UCSD-AML1 (cell line): ENCODE results near the gene LAMA2.
A peak's percentile ranks its signal among the peaks of the same experiment; 100 is the strongest.

ENCODE experiments used
- DNase-seq: peaks from one replicate; lab custom pipeline; 2025; ENCODE audit not compliant: unreplicated experiment; lab: John Stamatoyannopoulos, UW

Gene LAMA2

DNA sequence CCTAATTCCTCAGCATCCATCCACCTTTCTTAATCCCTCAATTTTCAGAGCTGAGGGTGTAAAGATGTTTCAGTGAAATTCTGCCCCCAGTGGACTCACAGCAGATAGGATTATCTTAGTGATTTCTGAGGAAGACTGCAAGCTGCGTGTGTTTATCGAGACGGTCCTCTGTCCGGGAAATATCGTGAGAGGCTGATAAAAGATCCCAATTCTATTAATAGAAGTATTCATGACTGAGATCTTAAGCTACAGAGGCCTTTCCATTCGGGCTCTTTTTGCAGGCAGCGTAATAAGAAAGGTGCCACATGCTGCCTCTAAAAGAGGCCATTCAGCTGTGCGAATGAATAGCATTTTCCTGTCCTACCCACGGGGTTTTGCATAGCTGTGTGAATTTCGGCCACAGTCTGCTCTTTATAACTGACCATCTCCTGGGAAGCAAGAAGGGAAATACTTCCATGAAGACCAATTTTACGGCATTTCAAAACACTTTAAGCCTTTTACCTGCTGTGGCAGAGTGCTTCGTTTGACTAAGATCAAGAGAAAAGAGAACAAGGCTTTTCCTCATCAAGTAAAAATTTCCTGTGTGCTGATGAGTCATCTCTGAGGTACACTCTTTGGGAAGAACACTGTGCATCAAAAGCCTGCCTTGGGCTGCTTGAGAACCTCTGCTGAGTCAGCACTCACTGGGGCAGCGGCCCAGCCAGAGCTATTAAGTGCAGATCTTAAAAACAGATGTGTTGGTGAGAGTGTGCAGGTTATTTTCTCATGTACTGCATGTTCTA, 618.2 kb downstream of the LAMA2 start:
- peak; percentile 35 for DNase-seq

DNA sequence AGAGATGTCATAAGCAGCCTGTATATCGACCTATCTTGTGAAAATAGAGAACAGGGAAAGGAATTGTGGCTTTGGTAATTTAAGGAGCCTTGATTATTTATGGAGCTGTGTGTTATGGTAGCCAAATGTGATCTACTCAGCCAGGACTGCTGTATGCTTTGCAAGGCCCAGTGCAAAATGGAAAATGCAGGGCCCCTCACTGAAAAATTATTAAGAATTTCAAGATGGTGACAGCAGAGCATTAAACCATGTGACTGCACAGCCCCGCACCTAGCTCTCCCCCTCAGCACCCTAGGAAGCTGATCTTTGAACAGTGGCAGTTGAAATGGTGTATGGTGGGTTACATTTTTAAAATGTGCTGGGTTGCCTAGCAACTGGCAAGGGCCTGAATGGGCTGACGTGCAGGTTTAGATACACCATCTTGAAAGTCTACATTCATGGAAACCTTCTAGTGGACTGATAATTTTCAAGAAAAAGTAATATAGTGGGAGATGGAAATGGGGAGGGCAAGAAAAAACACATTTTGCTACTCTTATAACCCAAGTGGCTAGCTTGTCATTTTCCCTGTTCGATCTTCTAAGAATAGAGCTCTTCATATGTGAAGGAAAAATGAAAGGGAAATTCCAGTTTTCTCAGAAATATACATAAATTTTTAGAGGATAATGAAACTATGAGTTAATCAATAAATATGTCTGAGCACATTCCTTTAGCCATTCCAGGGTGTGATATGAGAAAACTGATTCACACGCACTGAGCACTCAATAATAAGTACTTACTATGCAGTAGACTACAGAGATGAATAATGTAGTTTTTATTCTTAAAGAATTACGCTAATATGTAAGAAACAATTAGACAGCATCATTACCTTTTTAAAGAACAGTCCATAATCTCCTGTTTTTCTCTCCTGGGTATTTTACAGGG, 619.1 kb downstream of the LAMA2 start:
- no peak for DNase-seq

DNA sequence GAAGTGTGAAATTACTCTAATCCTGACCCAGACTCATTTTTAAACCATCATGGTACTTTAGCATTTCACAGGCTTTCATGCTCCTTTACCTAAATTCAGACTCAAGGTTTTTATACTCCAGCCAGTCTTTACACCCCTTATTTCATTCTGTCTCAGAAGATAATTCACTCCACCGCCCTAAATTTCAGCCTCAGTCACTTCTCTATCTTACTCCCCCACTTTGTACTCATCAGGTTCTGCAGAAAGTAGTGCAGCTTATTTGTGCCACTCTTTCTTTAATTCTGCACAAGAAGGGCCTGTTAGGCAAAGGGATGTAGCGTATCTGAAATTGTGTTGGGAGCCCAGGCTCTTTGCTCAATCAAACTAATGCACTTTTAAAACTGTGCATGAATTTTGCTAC, 621.5 kb downstream of the LAMA2 start:
- no peak for DNase-seq

DNA sequence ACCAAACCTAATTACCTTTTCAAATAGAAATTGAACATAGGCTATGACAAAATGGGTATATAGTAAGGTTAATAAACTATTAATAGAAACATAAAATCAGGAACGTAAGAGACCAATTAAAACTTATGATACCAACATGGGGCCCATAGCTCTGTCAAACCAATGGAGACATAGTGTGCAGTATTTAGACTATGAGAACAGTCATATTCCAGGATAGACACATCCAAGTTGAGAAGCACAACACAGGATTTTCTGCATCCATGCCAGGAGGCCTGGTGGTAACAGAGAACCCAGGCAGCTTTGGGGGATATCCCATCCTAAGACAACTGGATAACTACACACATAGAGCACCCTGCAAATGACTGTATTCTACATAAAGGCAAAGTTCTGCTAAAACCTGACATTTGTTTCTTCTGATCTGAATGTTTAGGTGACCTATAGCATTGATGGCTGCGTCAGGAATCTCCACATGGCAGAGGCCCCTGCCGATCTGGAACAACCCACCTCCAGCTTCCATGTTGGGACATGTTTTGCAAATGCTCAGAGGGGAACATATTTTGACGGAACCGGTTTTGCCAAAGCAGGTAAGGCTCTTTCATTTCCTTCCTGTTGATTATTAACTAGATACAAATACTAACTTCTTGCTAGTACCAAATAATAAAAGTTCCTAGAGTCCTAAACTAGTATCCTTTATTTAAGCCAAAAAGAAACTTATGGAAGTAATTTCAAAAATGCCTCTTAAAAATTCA, 624.3 kb downstream of the LAMA2 start:
- no peak for DNase-seq

DNA sequence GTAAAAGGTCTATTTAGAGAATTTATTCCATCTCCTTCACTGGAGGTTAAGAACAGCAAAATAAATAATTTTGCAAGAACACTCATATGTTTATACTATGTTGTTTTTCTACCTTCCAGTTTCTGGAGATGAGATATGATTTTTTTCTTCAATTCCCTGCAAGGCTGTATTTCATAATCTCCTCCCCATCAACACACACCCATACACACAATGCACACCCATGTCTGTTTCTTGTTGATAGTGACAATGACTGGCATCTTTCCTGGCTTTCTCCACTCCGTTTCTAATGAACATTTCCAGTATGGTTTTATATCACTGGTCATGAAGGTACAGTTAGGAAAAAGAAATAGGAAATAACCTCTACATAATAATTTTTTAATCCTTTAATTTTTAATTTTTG, 624.9 kb downstream of the LAMA2 start:
- DNase-seq: no peak

DNA sequence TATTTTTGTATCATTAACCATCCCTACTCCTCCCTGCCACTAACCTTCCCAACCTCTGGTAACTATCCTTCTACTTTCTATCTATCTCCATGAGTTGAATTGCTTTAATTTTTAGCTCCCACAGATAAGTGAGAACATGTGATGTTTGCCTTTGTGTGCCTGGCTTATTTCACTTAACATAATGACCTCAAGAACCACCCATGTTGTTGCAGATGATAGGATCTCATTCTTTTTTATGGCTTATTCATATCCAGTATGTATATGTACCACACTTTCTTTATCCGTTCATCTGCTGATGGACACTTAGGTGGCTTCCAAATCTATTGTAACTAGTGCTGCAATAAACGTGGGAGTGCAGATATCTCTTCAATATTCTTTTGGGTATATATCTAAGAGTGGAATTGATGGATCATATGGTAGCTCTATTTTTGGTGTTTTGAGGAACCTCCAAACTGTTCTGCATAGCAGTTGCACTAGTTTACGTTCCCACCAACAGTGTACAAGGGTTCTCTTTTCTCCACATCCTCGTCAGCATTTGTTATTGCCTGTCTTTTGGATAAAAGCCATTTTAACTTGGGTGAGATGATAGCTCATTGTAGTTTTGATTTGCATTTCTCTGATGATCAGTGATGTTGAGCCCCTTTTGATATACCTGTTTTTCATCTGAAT, 625.7 kb downstream of the LAMA2 start:
- DNase-seq: no peak

DNA sequence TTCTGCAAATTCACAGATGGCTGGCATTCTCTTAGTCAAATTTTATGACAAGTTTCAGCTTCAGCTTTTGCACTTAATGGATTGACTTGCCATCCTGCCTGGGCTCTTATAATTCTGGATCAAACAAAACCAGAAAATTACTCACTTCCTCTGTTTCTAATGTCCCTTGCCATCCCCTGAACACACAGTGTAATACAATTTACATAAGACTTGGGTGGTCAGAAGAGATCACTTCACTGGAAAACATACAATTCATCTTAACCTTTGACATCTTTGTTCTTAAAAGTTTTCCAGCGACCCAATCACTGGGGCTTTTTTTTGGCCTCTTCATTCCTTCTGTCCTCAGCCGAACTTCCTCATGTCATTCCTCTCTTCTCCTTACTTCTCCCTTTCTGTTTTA, 628.0 kb downstream of the LAMA2 start:
- no peak for DNase-seq

DNA sequence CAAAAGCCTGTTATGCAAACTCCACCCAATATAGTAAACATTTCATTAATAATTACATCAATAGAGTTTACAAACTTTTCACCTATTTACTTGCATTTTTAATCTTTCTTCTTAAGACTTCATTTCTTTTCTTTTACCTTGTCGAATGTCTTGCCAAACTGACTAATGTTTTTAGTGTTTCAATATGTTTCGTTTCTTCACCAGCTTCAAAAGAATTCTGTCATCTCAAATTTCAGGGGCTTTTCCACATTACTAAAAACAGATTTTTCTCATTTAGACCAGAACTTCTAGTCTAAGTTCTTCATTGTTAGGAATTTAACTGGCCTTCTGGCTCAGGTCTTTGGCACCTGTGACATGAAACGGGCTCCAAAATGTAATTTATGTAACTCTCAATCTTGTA, 630.5 kb downstream of the LAMA2 start:
- no peak for DNase-seq

DNA sequence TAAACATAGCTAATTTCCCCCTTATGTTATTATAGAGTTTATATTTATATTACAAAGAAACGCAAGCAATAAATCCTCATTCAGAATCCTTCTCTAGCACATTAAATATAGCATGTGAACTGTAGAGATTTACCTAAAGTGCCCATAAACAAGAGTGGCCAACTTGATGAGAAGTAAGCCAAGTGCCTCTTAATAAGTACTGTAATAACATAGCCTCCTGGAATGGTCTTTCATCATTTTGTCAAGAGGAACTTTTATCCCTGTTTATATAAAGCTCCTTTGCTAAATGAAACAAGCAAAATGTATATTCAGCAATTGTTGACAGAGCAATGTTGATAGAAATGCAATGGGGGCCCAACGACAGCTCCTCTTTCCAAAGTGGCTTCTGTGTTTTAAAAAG, 632.1 kb downstream of the LAMA2 start:
- no peak for DNase-seq

DNA sequence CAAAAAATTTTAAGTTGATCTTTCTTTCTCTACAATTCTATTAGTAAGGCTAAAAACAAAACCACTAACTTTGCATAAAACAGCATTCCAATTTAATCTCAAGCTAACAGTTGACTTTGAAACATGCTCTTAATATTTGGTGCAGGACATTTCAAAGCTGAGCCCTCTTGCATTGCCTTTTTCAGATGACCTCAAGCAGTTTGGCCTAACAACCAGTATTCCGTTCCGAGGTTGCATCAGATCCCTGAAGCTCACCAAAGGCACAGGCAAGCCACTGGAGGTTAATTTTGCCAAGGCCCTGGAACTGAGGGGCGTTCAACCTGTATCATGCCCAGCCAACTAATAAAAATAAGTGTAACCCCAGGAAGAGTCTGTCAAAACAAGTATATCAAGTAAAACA, 633.1 kb downstream of the LAMA2 start:
- no peak for DNase-seq

DNA sequence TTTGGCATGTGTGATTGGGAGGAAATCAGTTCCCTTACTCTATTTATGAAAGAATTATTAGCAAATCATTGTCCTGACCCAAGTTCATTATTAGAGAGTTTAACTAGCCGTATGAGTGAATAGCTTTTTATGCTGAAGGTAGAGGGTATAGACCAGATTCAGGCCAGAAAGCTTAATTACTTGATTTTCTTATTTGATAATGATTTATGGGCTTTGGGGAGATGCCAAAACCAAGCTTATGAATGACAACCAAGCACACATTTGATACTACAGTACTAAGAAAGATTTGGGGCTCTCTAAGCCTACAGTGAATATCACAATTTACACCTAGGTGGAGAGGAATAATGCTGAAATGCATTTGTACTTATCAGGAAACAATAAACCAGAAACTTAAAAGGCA, 633.8 kb downstream of the LAMA2 start:
- DNase-seq: no peak

DNA sequence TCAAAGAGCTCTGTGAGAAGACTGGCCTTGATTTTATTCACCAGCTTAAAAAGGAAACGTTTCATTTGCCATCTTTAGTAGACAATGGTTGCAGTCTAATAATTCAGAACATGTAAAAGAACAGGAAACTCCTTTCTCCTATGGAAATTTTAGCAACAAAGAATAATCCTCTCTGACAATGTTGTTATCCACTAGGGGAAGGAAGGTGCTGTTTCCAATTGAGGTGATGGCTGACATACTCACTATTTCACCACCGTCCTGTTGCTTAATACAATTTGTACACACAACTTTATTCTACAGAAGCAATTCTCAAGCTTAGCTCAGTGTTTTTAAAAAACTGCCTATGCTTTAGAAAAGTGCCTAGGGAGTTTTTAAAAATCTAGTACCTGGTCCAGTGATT, 634.4 kb downstream of the LAMA2 start:
- DNase-seq: no peak

DNA sequence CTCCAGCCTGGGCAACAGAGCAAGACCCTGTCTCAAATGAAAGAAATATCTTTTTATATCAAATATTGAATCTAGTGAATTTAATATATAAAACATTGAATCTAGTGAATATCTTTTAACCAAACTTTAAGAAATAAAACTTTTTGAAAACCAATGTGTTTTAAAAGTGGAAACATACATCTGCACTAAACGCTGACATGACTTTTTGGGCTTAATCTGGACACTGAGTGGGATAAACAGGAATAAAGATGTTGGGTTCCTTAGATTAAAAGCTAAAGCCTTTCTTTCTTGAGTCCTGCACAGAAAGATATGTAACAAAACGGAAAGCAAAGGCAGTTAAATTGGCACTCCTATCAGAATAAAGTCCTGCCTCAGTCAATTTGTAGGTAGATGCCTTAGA, 636.8 kb downstream of the LAMA2 start:
- no peak for DNase-seq

DNA sequence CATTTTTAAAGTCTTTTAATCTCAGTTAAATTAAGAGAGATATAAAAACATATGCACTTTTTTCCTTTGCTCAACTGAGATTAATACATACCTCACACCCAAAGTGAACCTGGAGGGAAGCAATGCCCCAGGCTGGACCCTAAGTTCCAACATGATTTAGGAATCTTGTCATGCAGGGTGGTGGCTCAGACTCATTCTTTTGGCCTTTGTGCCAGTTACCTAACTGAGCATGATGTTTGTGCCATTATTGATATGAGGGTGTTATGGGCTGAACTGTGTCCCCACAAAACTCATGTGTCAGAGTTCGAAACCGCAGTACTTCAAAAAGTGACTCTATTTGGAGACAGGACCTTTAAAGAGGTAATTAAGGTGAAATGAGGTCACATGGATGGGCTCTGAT, 639.0 kb downstream of the LAMA2 start:
- DNase-seq: no peak

DNA sequence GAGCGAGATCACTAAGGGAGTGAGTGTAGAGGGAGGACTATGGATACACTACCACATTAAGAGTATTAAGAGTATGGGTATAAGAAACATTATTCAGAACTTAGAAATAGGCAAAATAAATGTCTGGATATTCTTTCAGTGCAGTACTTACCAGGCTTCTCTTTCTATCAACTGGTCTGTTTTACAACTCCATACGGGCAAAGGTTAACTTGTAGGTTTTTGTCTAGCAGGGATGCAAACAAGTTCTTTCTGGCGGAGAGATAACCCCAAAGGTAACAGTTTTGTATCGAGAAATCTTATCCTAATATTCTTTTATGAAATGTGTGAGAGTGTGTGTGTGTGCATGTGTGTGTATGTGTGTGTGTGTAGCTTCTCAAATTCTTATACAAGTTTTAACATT, 640.9 kb downstream of the LAMA2 start:
- DNase-seq: no peak

DNA sequence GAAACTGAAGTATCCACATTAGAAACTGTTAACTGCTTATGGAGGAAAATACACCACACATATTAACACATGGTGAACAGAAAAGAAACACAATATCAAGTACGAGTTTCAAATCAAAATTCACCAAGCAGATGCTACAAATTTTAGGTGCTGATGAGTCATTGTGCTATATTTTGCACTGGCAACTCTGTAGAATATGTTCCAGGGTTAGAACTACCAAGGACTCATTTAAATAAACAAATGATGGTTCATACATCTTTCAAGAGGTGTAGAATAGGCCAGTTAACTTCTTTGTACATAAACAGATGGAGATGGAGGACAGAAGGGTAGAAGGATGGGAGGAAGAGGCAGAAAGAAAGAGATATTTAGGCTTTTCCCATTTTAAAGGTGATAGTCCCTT, 642.1 kb downstream of the LAMA2 start:
- no peak for DNase-seq

DNA sequence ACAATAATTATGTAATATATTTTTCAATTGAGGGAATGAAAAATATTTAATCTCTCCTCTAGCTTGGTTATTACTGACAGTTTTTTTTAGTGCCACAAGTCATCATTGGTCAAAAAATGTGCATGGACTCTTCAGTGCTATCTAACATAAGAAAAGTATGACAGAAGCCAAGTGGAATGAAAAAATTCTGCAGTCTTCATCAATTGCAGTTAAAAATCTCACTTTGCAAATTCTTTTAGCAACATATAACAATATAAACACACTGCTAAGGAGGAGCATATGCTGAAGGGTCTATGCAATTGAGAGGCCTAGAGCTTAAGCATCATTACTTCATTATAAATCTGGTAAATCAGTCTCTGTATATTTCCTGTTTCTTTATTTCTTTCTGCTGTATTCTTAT, 652.0 kb downstream of the LAMA2 start:
- no peak for DNase-seq

DNA sequence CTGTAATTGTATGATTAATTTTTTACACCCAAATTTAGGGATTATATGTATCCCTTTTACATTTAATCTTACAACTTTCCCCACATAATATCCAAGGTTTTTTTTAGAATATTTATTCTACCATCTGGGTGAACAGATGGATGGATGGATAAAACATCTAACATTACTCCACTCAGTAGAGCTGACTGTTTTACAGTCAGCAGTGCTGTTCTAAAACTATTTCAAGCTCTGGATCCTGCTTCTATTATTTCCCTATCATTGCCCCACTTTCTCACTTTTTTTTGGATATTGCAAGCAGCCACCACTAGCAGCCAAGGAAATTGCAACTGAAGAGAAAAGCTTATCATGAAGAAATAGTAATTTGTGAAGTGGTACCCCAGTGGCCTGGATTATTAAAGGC, 653.3 kb downstream of the LAMA2 start:
- no peak for DNase-seq

DNA sequence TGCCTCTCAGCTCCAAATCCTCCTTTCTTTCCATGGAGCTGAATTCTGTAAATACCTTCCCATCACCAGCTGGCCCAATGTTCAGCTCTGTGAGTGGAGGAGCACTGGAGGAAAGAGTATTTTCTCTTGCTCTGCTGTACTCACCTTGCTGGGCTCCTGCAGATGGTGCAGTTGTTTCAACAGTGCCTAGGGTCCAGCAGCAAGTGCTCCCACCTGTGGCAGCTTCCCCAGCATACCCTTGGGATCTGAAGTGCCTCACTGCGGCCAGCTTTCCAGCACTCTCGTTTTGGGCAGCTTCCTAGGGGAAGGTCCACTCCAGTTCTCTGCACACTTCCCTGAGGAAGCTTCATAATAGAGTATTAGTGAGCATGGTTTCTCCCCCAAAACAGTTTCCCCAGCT, 656.1 kb downstream of the LAMA2 start:
- no peak for DNase-seq

DNA sequence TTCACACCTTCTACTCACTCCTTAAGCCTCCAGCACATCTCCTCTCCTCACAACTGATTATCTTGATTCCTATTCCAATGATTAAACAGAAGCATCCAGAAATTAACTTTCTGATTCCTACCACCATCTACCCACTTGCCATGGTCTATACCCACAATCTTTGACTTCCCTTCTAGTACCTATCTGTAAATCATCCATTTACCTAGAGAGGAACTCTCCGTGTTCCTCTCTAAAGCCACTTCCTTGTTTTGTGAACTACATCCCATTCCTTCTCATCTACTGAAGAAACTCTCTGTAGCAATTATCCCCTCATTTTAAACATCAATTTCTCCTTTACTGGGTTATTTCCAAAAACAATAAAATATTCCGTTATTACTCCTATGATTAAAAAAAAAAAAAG, 659.8 kb downstream of the LAMA2 start:
- DNase-seq: no peak

DNA sequence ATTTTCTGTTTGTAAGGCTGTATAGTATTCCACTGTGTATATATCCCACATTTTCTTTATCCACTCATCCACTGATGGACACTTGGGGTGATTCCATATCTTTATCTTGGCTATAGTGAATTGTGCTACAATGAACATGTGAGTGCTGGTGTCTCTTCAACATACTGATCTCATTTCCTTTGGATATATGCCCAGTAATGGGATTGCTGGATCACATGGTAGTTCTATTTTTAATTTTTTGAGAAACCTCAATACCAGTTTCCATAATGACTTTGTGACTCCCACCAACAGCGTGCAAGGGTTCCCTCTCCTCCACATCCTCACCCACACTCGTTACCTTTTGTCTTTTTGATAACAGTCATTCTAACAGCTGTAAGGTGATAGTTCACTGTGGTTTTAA, 661.0 kb downstream of the LAMA2 start:
- no peak for DNase-seq
